Mucosa of rectum (tissue), 2 donors: Measurements from ENCODE around the gene DPH7.
A peak's percentile ranks its signal among the peaks of the same experiment; 100 is the strongest.

Experiments
- H3K27ac ChIP-seq, 2 donors: one replicate each; pipeline ENCODE4 v1.7.0; 2013; ENCODE audit warnings: inconsistent platforms in 2 of 2, low read depth in 2 of 2, low read length in 2 of 2
- H3K27me3 ChIP-seq, 2 donors: one replicate each; pipeline ENCODE4 v1.7.0; 2013; ENCODE audit warnings: low read length in 2 of 2; ENCODE audit not compliant: control insufficient read depth in 2 of 2, insufficient read depth in 2 of 2
- H3K36me3 ChIP-seq, 2 donors: one replicate each; pipeline ENCODE4 v1.7.0; 2013; ENCODE audit warnings: low read length in 2 of 2; ENCODE audit not compliant: control insufficient read depth in 2 of 2, insufficient read depth in 2 of 2
- H3K4me1 ChIP-seq, 2 donors: one replicate each; pipeline ENCODE4 v1.7.0; 2013; ENCODE audit warnings: low read length in 2 of 2, mild to moderate bottlenecking in 1 of 2; ENCODE audit not compliant: control insufficient read depth in 2 of 2, insufficient read depth in 2 of 2
- H3K4me3 ChIP-seq, 2 donors: one replicate each; pipeline ENCODE4 v1.7.0; 2013; ENCODE audit warnings: low read length in 2 of 2
- H3K9ac ChIP-seq, 2 donors: one replicate each; pipeline ENCODE4 v1.7.0; 2013; ENCODE audit warnings: low read length in 2 of 2, low read depth in 1 of 2, mild to moderate bottlenecking in 1 of 2
- H3K9me3 ChIP-seq, 2 donors: one replicate each; pipeline ENCODE4 v1.7.0; 2013; ENCODE audit warnings: low read length in 2 of 2; ENCODE audit not compliant: control insufficient read depth in 2 of 2
- donor health status: healthy.
- donor health status: Normal muscosa, but diverticular disease.

Gene DPH7

DNA sequence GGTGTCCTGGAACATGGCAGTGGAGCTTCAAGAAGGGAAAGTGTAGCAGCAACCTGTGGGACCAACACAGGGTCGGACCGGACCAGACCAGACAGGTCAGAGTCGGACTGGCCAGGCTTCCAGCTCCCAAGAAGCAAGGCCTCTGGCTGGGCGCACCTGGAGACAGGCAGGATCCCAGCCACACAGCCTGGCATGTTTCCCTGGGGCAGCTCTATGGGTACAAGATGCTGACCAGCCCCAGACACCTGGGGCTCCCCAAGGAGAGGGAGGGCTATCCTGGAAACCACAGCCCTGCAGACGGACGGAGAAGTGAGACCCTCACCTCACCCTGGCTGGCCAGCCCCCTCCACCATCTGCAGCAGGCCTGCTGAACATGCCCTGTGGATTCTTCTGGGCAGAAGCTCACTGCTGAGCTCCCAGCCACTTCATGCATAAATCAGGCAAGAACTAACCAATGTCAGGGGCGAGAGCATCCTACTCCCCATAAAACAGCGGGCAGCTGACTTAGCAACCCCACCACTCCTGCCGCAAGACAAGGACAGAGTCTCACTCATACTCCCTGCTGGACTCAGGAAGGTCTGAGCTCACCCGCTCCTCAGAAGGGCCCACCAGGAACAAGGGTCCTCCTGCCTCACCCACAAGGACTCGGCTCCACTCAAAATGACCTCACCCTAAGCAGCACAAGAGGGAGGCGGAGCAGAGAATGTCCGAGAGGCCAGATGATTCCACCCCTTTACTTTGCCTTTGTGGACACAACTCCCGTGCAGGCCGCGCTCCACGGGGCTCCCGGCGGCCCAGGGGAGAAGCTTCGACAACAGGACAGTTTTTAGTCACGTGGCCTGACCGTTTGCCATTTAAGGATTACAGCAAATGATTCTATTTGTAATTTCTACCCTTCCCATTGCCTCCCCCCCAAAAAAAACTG is 2.9 kb upstream of the DPH7 start:
- Histone ChIP-seq H3K4me1 (peaks cover 11 to 12% of the 10 kb centered on the region in 2 donors), H3K9ac (no peak overlapping the region), H3K27ac (no peak overlapping the region), H3K27me3 (no peaks in the 10 kb centered on the region), H3K36me3 (peaks cover 13 to 19% of the 10 kb centered on the region in 2 donors), H3K9me3 (no peaks in the 10 kb centered on the region), H3K4me3 (no peak overlapping the region)

- Histone ChIP-seq H3K27ac (no peak overlapping the region), H3K4me3 (no peak overlapping the region), H3K9ac (no peak overlapping the region), H3K9me3 (no peaks in the 10 kb centered on the region), H3K36me3 (peaks cover 15 to 18% of the 10 kb centered on the region in 2 donors), H3K4me1 (peaks cover 11 to 12% of the 10 kb centered on the region in 2 donors), H3K27me3 (no peaks in the 10 kb centered on the region)
Observed at GRCh38 chr9:137580954-137581322, 2.2 kb upstream of the DPH7 start.

DNA sequence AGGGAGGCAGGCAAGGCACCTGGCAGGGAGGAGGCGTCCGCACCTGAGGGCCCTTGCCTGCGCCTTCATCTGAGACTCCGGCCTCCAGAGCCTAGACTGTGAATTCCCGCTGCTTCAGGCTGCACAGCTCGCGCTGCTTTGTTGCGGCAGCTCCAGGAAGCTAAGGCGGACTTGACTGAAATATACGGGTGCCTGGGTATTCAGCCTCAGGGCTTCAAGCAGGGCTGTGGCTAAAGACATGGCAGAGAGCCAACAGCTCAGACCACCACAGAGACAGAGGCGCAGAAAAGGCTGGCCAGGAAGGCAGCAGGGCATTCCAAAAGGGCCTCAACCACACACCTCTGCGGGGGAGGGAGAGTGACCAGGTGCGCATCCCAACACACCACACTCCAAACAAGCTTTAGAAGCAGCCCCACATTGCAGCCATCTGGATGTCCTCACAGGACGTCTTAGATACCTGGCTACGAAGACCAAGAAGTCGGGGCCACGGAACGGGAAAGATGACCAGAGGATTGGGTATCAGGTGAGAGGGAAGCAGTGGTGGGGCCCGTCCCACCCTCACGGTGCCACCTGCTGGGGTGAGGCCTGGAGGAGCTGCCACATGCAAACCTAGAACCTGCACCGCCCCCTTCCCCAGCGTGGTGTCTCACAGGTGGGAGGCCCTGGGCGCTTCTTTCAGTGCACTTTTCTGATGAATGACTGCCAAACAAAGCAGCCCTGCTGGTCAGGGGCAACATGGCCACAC is 1.7 kb upstream of the DPH7 start:
- Histone ChIP-seq H3K27me3 (no peaks in the 10 kb centered on the region), H3K36me3 (peaks cover 13 to 17% of the 10 kb centered on the region in 2 donors), H3K27ac (no peak overlapping the region), H3K9me3 (no peaks in the 10 kb centered on the region), H3K9ac (no peak overlapping the region), H3K4me1 (peaks cover 11 to 12% of the 10 kb centered on the region in 2 donors), H3K4me3 (no peak overlapping the region)

GRCh38 chr9:137579259-137579604 is 507 bp upstream of the DPH7 start:
- H3K27me3 ChIP-seq = no peaks in the 10 kb centered on the region
- H3K27ac ChIP-seq = peak overlapping the region; percentile 81 to 82
- no peaks in the 10 kb centered on the region for H3K9me3 ChIP-seq
- peaks cover 20 to 24% of the 10 kb centered on the region in 2 donors for H3K36me3 ChIP-seq
- peak overlapping the region; percentile 60 to 94 for H3K4me3 ChIP-seq
- peak overlapping the region in 1 of 2 donors; percentile 78 for H3K9ac ChIP-seq
- peaks cover 11 to 12% of the 10 kb centered on the region in 2 donors for H3K4me1 ChIP-seq

DNA sequence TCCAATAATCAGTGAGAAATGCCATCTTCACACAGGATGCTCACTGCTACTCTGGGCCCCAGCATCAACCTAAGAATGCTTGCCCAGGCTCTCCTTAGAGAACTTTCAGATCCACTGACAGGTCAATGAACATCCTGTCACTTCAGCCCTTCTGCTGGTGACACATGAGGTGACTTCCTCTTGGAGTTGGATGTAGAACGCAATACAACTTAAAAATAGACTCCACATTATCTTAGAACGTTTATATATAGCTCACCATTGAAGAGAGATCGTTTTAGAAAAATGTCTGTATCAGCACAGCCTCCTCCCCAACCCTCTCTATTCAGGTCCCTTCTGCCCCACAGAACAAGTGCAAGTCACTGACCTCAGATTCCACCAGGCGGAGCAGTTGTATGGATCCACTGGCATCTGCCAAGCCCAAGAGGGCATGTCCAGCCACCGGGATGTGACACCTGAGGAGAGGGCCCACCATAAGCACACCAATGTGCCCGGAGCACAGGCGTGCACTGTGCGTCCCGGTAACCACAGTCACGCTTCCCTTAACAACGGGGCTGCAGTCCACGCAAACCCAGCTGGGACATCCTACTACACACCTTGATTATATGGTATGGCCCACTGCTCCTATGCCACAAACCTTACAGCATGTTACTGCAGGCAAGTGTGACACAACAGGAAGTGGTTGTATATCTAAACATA is 2.9 kb downstream of the DPH7 start:
- Histone ChIP-seq H3K9me3 (no peaks in the 10 kb centered on the region), H3K9ac (no peak overlapping the region), H3K27ac (no peak overlapping the region), H3K4me1 (peaks cover 11 to 12% of the 10 kb centered on the region in 2 donors), H3K4me3 (no peak overlapping the region), H3K36me3 (peaks cover 25 to 33% of the 10 kb centered on the region in 2 donors), H3K27me3 (no peaks in the 10 kb centered on the region)

DNA sequence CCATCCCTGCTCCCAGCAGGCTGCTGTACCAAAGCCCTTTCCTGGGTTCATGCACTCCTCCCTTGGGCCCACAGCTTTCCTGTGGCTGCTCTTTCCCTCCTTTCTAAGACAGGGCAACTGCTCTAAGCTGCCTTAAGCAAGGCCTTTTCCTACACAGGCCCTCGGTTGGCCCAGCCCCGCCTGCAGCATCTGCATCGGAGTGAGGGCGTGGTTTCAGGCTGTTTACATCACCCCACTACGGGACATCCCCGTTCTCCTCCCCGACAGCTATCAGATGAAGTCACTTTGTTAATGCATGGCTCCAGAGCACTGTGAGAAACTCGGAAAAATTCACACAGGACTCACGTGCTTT is 3.4 kb downstream of the DPH7 start:
- Histone ChIP-seq H3K36me3 (peaks cover 25 to 37% of the 10 kb centered on the region in 2 donors), H3K4me3 (no peak overlapping the region), H3K27me3 (no peaks in the 10 kb centered on the region), H3K27ac (no peak overlapping the region), H3K9me3 (no peaks in the 10 kb centered on the region), H3K9ac (no peak overlapping the region), H3K4me1 (peaks cover 11 to 12% of the 10 kb centered on the region in 2 donors)

- Histone ChIP-seq H3K9me3 (no peaks in the 10 kb centered on the region), H3K4me3 (no peak overlapping the region), H3K36me3 (peaks cover 25 to 38% of the 10 kb centered on the region in 2 donors), H3K27ac (no peak overlapping the region), H3K9ac (no peak overlapping the region), H3K27me3 (no peaks in the 10 kb centered on the region), H3K4me1 (peaks cover 11% of the 10 kb centered on the region in 2 donors)
Observed at GRCh38 chr9:137574192-137574591, 4.5 kb downstream of the DPH7 start.

GRCh38 chr9:137570566-137570965 is 8.2 kb downstream of the DPH7 start:
- Histone ChIP-seq H3K4me1 (no peaks in the 10 kb centered on the region), H3K27me3 (no peaks in the 10 kb centered on the region), H3K9me3 (no peaks in the 10 kb centered on the region), H3K36me3 (peaks cover 31 to 32% of the 10 kb centered on the region in 2 donors), H3K4me3 (no peak overlapping the region), H3K9ac (no peak overlapping the region), H3K27ac (no peak overlapping the region)

- no peaks in the 10 kb centered on the region for H3K4me1 ChIP-seq
- H3K36me3 ChIP-seq = peaks cover 28 to 30% of the 10 kb centered on the region in 2 donors
- H3K9me3 ChIP-seq = no peaks in the 10 kb centered on the region
- H3K9ac ChIP-seq = no peak overlapping the region
- no peak overlapping the region for H3K27ac ChIP-seq
- H3K27me3 ChIP-seq = no peaks in the 10 kb centered on the region
- no peak overlapping the region for H3K4me3 ChIP-seq
Observed at GRCh38 chr9:137569609-137570203, 9.0 kb downstream of the DPH7 start.
